ENCODE results near the gene PCDH20.

The PCDH20 gene

DNA sequence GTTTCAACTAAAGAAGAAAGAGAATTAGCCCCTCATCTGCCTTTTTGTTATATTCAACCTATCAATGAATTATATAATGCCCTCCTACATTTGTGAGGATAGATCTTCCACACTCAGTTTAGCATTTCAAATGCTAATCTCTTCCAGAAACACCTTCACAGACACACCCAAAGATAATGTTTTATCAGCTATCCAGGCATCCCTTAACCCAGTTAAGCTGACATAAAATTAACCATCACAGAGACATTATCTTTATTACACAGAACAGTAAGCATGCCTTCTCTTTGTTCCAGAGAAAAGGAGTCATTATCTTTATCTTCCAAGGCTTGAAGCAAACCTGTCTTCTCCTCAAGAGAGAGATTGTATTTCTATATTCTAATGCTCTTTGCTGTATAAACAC, 53.1 kb downstream of the PCDH20 start:
- no peaks in the 10 kb centered on the region for H3K79me2 ChIP-seq (ENCODE audit: insufficient read depth, low read length)
- TF ChIP-seq, protein P1, sequence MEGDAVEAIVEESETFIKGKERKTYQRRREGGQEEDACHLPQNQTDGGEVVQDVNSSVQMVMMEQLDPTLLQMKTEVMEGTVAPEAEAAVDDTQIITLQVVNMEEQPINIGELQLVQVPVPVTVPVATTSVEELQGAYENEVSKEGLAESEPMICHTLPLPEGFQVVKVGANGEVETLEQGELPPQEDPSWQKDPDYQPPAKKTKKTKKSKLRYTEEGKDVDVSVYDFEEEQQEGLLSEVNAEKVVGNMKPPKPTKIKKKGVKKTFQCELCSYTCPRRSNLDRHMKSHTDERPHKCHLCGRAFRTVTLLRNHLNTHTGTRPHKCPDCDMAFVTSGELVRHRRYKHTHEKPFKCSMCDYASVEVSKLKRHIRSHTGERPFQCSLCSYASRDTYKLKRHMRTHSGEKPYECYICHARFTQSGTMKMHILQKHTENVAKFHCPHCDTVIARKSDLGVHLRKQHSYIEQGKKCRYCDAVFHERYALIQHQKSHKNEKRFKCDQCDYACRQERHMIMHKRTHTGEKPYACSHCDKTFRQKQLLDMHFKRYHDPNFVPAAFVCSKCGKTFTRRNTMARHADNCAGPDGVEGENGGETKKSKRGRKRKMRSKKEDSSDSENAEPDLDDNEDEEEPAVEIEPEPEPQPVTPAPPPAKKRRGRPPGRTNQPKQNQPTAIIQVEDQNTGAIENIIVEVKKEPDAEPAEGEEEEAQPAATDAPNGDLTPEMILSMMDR (IDR thresholded peaks at IDR 0.05; ENCODE audit: insufficient read depth, low read length, poor library complexity, severe bottlenecking): no peak
- TF ChIP-seq EZH2phosphoT487 (conservative IDR thresholded peaks at IDR 0.05; ENCODE audit: low read length): no peak
- no peaks in the 10 kb centered on the region for H4K20me1 ChIP-seq (ENCODE audit: low read depth, low read length)
- no peaks in the 10 kb centered on the region for H3K9me2 ChIP-seq (replicated peaks; ENCODE audit: insufficient read depth, low read length)
- H3K4me2 ChIP-seq (ENCODE audit: low read depth, low read length, poor library complexity, severe bottlenecking): no peak overlapping the region
- no peak overlapping the region for H3K9ac ChIP-seq (ENCODE audit: low read length)
- H3K36me3 ChIP-seq (ENCODE audit: low read length): no peaks in the 10 kb centered on the region
- H3K27ac ChIP-seq (ENCODE audit: low read depth, low read length): no peak overlapping the region
- H3K27me3 ChIP-seq (ENCODE audit: low read length): no peaks in the 10 kb centered on the region
- H3K9me3 ChIP-seq (ENCODE audit: insufficient read depth, low read length): no peaks in the 10 kb centered on the region
- H3K4me3 ChIP-seq (ENCODE audit: insufficient read depth, low read length, poor library complexity, severe bottlenecking): no peak overlapping the region
- no peak overlapping the region for H2AFZ ChIP-seq (ENCODE audit: low read depth, low read length, severe bottlenecking)
- H3F3A ChIP-seq (ENCODE audit: insufficient read depth): no peaks in the 10 kb centered on the region
